H7 (cell line): ENCODE results near the gene ETS2. TPM values are rescaled to one million over a fixed set of nuclear protein-coding genes. Genes with fewer than 3 reads are reported as not detected.

Experiments
- DNase-seq: peaks from one replicate; pipeline ENCODE4 v3.0.0; 2012
- H3K27me3 ChIP-seq: 2 replicates; pipeline ENCODE4 v1.6.0; 2011; ENCODE audit warnings: mild to moderate bottlenecking, low read length; ENCODE audit not compliant: control insufficient read depth, insufficient read depth
- H3K36me3 ChIP-seq: replicated peaks from 2 replicates; pipeline ENCODE4 v1.5.1; 2011; ENCODE audit warnings: low read length; ENCODE audit not compliant: control insufficient read depth, insufficient read depth
- H3K4me3 ChIP-seq: 2 replicates; pipeline ENCODE4 v1.5.1; 2011; ENCODE audit warnings: low read depth, mild to moderate bottlenecking, control low read depth, low read length, moderate library complexity; ENCODE audit not compliant: insufficient read depth
- total RNA-seq: library from RNA; depleted of rRNA; stranded (reverse); fragments of >200 nt; shearing (Covaris generic); gene quantifications from 2 replicates; pipeline ENCODE4 v1.2.3, GENCODE V29; 2014

Gene ETS2
- total RNA-seq, 1 experiment from 2014 or later: 47.9 TPM

GRCh38 chr21:38813143-38813542 lies 7.4 kb downstream of the ETS2 start:
- no peak overlapping the region for H3K4me3 ChIP-seq
- no peak for DNase-seq
- H3K36me3 ChIP-seq: peaks cover 32% of the 10 kb centered on the region
- H3K27me3 ChIP-seq: no peaks in the 10 kb centered on the region

GRCh38 chr21:38813547-38813946 lies 7.8 kb downstream of the ETS2 start:
- Histone ChIP-seq H3K4me3 (no peak overlapping the region), H3K36me3 (peaks cover 36% of the 10 kb centered on the region), H3K27me3 (no peaks in the 10 kb centered on the region)
- DNase-seq: no peak

- Histone ChIP-seq H3K4me3 (no peak overlapping the region), H3K27me3 (no peaks in the 10 kb centered on the region), H3K36me3 (peaks cover 41% of the 10 kb centered on the region)
- DNase-seq: no peak
These were observed 8.7 kb downstream of the ETS2 start for GRCh38 chr21:38814126-38815059.

GRCh38 chr21:38815060-38815405 lies 9.3 kb downstream of the ETS2 start:
- H3K4me3 ChIP-seq: no peak overlapping the region
- peaks cover 48% of the 10 kb centered on the region for H3K36me3 ChIP-seq
- DNase-seq: no peak
- H3K27me3 ChIP-seq: no peaks in the 10 kb centered on the region

GRCh38 chr21:38816400-38816977 lies 10.8 kb downstream of the ETS2 start:
- no peak for DNase-seq
- peaks cover 57% of the 10 kb centered on the region for H3K36me3 ChIP-seq
- H3K27me3 ChIP-seq: no peaks in the 10 kb centered on the region

GRCh38 chr21:38817371-38818324 lies 11.9 kb downstream of the ETS2 start:
- Histone ChIP-seq H3K27me3 (no peaks in the 10 kb centered on the region), H3K36me3 (peaks cover 68% of the 10 kb centered on the region), H3K4me3 (no peak overlapping the region)
- DNase-seq: no peak

More at GRCh38 chr21:38816400-38816977, 10.8 kb downstream of the ETS2 start:
- no peak overlapping the region for H3K4me3 ChIP-seq

- Histone ChIP-seq H3K27me3 (no peaks in the 10 kb centered on the region), H3K36me3 (peaks cover 69% of the 10 kb centered on the region), H3K4me3 (no peak overlapping the region)
- no peak for DNase-seq
These were observed 12.6 kb downstream of the ETS2 start for GRCh38 chr21:38818325-38818723.

- DNase-seq: no peak
- Histone ChIP-seq H3K36me3 (peaks cover 67% of the 10 kb centered on the region), H3K27me3 (no peaks in the 10 kb centered on the region), H3K4me3 (no peak overlapping the region)
These were observed 13.5 kb downstream of the ETS2 start for GRCh38 chr21:38819051-38819718.

- no peak for DNase-seq
- Histone ChIP-seq H3K27me3 (no peaks in the 10 kb centered on the region), H3K36me3 (peaks cover 64% of the 10 kb centered on the region), H3K4me3 (no peak overlapping the region)
These were observed 14.0 kb downstream of the ETS2 start for GRCh38 chr21:38819719-38820159.

GRCh38 chr21:38820471-38821239 lies 14.9 kb downstream of the ETS2 start:
- peaks cover 59% of the 10 kb centered on the region for H3K36me3 ChIP-seq
- no peak overlapping the region for H3K4me3 ChIP-seq
- no peaks in the 10 kb centered on the region for H3K27me3 ChIP-seq

GRCh38 chr21:38821248-38821647 lies 15.5 kb downstream of the ETS2 start:
- H3K4me3 ChIP-seq: no peak overlapping the region
- H3K27me3 ChIP-seq: no peaks in the 10 kb centered on the region
- DNase-seq: no peak
- H3K36me3 ChIP-seq: peaks cover 58% of the 10 kb centered on the region

More at GRCh38 chr21:38820471-38821239, 14.9 kb downstream of the ETS2 start:
- DNase-seq: no peak

GRCh38 chr21:38821959-38822682 lies 16.4 kb downstream of the ETS2 start:
- no peak for DNase-seq
- H3K27me3 ChIP-seq: no peaks in the 10 kb centered on the region
- peaks cover 51% of the 10 kb centered on the region for H3K36me3 ChIP-seq
- no peak overlapping the region for H3K4me3 ChIP-seq

- no peak overlapping the region for H3K4me3 ChIP-seq
- no peak for DNase-seq
- peaks cover 46% of the 10 kb centered on the region for H3K36me3 ChIP-seq
- H3K27me3 ChIP-seq: no peaks in the 10 kb centered on the region
These were observed 17.1 kb downstream of the ETS2 start for GRCh38 chr21:38822778-38823238.
